Gastroesophageal sphincter (tissue), 4 donors: ENCODE data around the gene SOCS2. TPM values are rescaled to one million over a fixed set of nuclear protein-coding genes. Genes with fewer than 3 reads are reported as not detected.

ENCODE experiments used
- ATAC-seq: fragments of 150-250 bp; one replicate; pipeline ENCODE4 v1.9.1; 2016; ENCODE audit warnings: mild to moderate bottlenecking, moderate library complexity
- H3K27ac ChIP-seq, 4 donors: fragments of 200-600 bp; sonication (generic) in 3 of 4; 1 replicate in 3 of 4; 2 replicates in 1 of 4; pipeline ENCODE4 v1.5.1; 2016 to 2019
- H3K27me3 ChIP-seq: fragments of 200-600 bp; sonication (generic); one replicate; pipeline ENCODE4 v1.5.1; 2019
- H3K36me3 ChIP-seq, 2 donors: fragments of 200-600 bp; sonication (generic); one replicate each; pipeline ENCODE4 v1.5.1; 2019; ENCODE audit warnings: control low read depth in 1 of 2
- H3K4me1 ChIP-seq, 3 donors: fragments of 200-600 bp; sonication (generic); 1 replicate in 2 of 3; 2 replicates in 1 of 3; pipeline ENCODE4 v1.5.1; 2016 to 2019; ENCODE audit warnings: control low read depth in 2 of 3
- H3K4me3 ChIP-seq, 2 donors: fragments of 200-600 bp; sonication (generic); one replicate each; pipeline ENCODE4 v1.5.1; 2019; ENCODE audit warnings: mild to moderate bottlenecking in 1 of 2, moderate library complexity in 1 of 2
- H3K9me3 ChIP-seq, 3 donors: fragments of 200-600 bp; sonication (generic); one replicate each; pipeline ENCODE4 v1.5.1; 2017 to 2019; ENCODE audit warnings: control low read depth in 2 of 3
- CTCF ChIP-seq, 4 experiments: fragments of 200-600 bp in 2 of 4; fragments of 450-650 bp in 2 of 4; sonication (generic) in 1 of 4; IDR thresholded peaks; one replicate each; pipeline ENCODE4 v1.5.1; 2017 to 2019; ENCODE audit warnings: antibody characterized with exemption in 4 of 4, mild to moderate bottlenecking in 2 of 4, moderate library complexity in 2 of 4
- EP300 ChIP-seq: sonication (generic); formaldehyde crosslinking; IDR thresholded peaks from one replicate; pipeline ENCODE4 v1.6.1; 2017; ENCODE audit warnings: antibody characterized with exemption, mild to moderate bottlenecking
- POLR2A ChIP-seq, 2 donors: fragments of 450-650 bp; IDR thresholded peaks; one replicate each; pipeline ENCODE4 v1.6.1; 2017; ENCODE audit warnings: antibody characterized with exemption in 2 of 2, mild to moderate bottlenecking in 2 of 2, moderate library complexity in 1 of 2
- POLR2AphosphoS5 ChIP-seq: sonication (generic); formaldehyde crosslinking; IDR thresholded peaks from one replicate; pipeline ENCODE4 v1.6.1; 2017; ENCODE audit warnings: antibody characterized with exemption
- WGBS, 2 donors: methylation state at CpG; one replicate each; pipeline ENCODE4 v1.1.5; 2018; ENCODE audit warnings: low coverage in 1 of 2; 5-methylcytosine and 5-hydroxymethylcytosine counted together
- total RNA-seq, 4 donors: library from RNA; depleted of rRNA; stranded (reverse); fragments of >200 nt; gene quantifications; one replicate each; pipeline ENCODE4 v1.1.0, GENCODE V29; 2016

Gene SOCS2
- total RNA-seq, 4 donors from 2014 or later = 17.6 to 49.4 (median 31.4) TPM

- H3K4me1 ChIP-seq = no peaks in the 10 kb centered on the region
- no peaks in the 10 kb centered on the region for H3K9me3 ChIP-seq
- H3K36me3 ChIP-seq = peaks cover 0 to 25% of the 10 kb centered on the region in 2 donors
- WGBS, 2 donors = 56 to 71% methylated on average over 1 of the region's 1 CpG
- no peaks in the 10 kb centered on the region for H3K27me3 ChIP-seq
- no peak for ATAC-seq
- no peak overlapping the region for H3K27ac ChIP-seq
- no peak overlapping the region for H3K4me3 ChIP-seq
- no peak for TF ChIP-seq EP300
- no peak for TF ChIP-seq POLR2AphosphoS5
- no peak for TF ChIP-seq CTCF (IDR thresholded peaks at IDR 0.05)
- no peak for TF ChIP-seq POLR2A (IDR thresholded peaks at IDR 0.05)
These were observed 32.0 kb upstream of the SOCS2 start for GRCh38 chr12:93540466-93540865.

DNA sequence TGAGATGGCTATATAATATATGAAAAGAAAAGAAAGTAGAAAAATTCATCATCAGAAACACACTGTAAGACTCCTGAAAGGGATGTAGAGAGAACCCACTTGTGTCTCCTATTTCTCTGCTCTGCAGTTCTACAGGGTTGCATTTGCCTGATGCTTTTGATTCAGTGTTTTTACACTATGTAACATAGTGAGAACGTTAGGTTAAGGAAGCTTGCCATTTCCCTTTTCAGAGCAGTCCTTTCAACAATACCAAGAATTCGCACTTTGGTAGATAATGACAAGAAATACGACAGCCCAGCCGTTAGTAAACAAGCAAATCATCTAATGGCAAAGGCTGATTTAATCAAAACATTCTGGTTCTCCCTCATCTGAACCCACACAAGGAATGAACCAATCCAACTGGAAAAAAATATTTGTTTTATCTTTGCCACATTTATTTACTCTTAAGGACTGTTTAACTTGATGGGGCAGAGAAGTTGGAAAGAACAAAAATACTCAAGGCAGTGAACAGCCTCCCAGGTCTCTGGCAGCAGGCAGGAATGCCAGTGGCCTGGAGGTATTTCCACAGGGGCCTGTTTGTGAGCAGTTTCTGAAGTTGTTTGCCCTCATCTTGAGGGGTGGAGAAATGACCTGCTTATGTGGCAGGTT is 30.8 kb upstream of the SOCS2 start:
- no peak for ATAC-seq

DNA sequence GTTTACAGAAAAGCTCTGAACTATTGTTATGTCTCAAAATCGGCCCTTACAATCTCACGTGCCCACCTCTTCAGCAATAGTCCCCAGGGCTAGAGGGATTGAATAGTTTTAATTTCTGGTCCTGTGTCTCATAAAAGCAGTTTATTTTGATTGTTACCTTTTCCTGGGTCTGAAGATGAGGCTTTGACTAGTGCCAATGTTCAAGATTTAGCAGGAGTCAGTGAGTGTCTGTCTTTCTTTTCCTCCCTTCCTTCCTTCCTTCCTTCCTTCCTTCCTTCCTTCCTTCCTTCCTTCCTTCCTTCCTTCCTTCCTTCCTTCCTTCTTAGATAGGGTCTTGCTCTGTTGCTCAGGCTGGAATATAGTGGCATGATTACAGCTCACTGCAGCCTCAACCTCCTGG is 24.7 kb upstream of the SOCS2 start:
- WGBS, 2 donors = 96 to 100% methylated on average over 2 of the region's 2 CpGs
- Histone ChIP-seq H3K4me1 (no peaks in the 10 kb centered on the region), H3K27me3 (no peaks in the 10 kb centered on the region), H3K4me3 (no peak overlapping the region), H3K27ac (no peak overlapping the region), H3K36me3 (peaks cover 0 to 26% of the 10 kb centered on the region in 2 donors), H3K9me3 (no peaks in the 10 kb centered on the region)
- no peak for ATAC-seq
- no peak for TF ChIP-seq CTCF (IDR thresholded peaks at IDR 0.05)
- TF ChIP-seq EP300 = no peak
- TF ChIP-seq POLR2A (IDR thresholded peaks at IDR 0.05) = no peak

More for the DNA sequence above, 30.8 kb upstream of the SOCS2 start:
- 58 to 73% methylated on average over 4 of the region's 4 CpGs for WGBS, 2 donors
- Histone ChIP-seq H3K9me3 (no peaks in the 10 kb centered on the region), H3K4me3 (no peak overlapping the region), H3K36me3 (peaks cover 0 to 25% of the 10 kb centered on the region in 2 donors), H3K4me1 (no peaks in the 10 kb centered on the region), H3K27ac (no peak overlapping the region), H3K27me3 (no peaks in the 10 kb centered on the region)
- TF ChIP-seq CTCF (IDR thresholded peaks at IDR 0.05) = no peak
- no peak for TF ChIP-seq POLR2A (IDR thresholded peaks at IDR 0.05)
- no peak for TF ChIP-seq POLR2AphosphoS5
- TF ChIP-seq EP300 = no peak

DNA sequence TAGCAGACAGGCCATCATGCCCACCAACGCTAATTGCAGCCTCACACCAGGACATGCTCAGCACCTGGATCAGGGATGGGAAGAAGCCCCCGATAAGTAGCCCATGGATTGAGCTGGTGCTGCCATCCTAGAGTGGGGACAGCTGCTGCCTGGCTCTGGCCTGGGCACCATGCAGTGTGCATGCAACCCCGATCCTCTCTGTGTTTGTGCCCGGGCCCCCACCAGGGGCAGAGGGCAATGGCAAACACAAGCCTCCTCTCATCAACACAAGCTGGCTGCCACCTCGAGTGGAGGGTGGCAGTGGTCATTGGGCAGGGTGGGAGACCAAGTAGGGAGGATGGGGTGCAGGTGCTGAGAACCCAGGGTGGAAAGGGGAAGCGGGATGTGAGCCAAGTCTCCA is 23.3 kb upstream of the SOCS2 start:
- Histone ChIP-seq H3K36me3 (peaks cover 0 to 15% of the 10 kb centered on the region in 2 donors), H3K27me3 (no peaks in the 10 kb centered on the region), H3K4me3 (no peak overlapping the region), H3K9me3 (no peaks in the 10 kb centered on the region), H3K27ac (no peak overlapping the region), H3K4me1 (no peaks in the 10 kb centered on the region)
- no peak for ATAC-seq
- TF ChIP-seq EP300 = no peak
- no peak for TF ChIP-seq POLR2AphosphoS5
- no peak for TF ChIP-seq CTCF (IDR thresholded peaks at IDR 0.05)
- no peak for TF ChIP-seq POLR2A (IDR thresholded peaks at IDR 0.05)
- WGBS, 2 donors = 87 to 100% methylated on average over 1 to 3 of the region's 6 CpGs
